A673 (cell line): ENCODE data around the gene DBF4.

Source experiments
- EZH2 ChIP-seq: fragments of 200-600 bp; sonication (generic); IDR thresholded peaks from 2 replicates; pipeline ENCODE4 v1.6.1; 2017; ENCODE audit warnings: borderline replicate concordance, low read depth, mild to moderate bottlenecking, mixed read lengths, antibody characterized with exemption, low read length; ENCODE audit not compliant: poor library complexity, severe bottlenecking
- TF ChIP-seq, protein P1 (sequence below): fragments of 300-800, 200-600 bp; sonication (generic); conservative IDR thresholded peaks from 2 replicates; pipeline ENCODE4 v1.5.1; 2017; ENCODE audit warnings: low read depth, mild to moderate bottlenecking, antibody characterized with exemption, low read length, moderate library complexity, mixed read lengths

DNA sequence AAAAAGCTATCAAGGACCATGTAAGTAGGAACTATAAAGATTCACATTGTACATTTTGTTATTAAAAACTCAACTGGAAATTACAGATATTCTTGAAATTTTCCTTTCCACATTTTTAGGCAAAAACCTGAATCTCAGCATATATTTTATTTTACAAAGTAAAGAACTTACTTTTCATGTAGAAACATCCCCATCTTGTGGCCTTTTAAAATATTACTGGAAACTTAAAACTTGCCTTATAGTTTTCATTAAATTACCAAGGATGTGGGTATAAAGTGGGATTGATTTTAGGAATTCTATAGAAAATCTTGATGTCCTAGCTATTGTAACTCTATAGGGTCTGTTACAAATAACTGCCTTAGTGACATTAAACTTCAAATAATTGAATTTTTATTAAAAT is 10.6 kb downstream of the DBF4 start:
- TF ChIP-seq, protein P1, sequence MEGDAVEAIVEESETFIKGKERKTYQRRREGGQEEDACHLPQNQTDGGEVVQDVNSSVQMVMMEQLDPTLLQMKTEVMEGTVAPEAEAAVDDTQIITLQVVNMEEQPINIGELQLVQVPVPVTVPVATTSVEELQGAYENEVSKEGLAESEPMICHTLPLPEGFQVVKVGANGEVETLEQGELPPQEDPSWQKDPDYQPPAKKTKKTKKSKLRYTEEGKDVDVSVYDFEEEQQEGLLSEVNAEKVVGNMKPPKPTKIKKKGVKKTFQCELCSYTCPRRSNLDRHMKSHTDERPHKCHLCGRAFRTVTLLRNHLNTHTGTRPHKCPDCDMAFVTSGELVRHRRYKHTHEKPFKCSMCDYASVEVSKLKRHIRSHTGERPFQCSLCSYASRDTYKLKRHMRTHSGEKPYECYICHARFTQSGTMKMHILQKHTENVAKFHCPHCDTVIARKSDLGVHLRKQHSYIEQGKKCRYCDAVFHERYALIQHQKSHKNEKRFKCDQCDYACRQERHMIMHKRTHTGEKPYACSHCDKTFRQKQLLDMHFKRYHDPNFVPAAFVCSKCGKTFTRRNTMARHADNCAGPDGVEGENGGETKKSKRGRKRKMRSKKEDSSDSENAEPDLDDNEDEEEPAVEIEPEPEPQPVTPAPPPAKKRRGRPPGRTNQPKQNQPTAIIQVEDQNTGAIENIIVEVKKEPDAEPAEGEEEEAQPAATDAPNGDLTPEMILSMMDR, result peak; percentile 54; the same call in 1 of the 2 replicates
- no peak for TF ChIP-seq EZH2
